Measurements from ENCODE around the gene WDR90. TPM values are rescaled to one million over a fixed set of nuclear protein-coding genes. Genes with fewer than 3 reads are reported as not detected.
A peak's percentile ranks its signal among the peaks of the same experiment; 100 is the strongest.

Gene WDR90
- total and polyA plus RNA-seq, 2 of the 13 experiments (the other 11 are each of a cell fraction or from before 2014, with no cell fraction given), result 14.9 to 28.9 TPM

DNA sequence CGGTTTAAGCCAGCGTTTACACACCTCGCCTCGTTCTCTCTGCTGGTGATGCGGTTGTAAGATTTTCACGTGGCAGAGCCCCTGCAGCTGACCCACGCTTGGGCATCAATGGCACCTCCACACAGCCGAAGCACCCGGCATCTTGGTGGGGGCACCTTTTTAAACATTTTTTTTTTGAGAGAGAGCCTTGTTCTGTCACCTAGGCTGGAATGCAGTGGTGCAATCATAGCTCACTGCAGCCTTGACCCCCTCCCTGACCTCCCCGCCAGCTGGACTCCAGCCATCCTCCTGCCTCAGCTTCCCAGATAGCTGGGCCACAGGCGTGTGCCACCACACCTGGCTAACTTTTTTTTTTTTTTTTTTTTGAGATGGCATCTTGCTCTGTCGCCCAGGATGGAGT is 4.9 kb downstream of the WDR90 start (continued):
- TF ChIP-seq, protein P1, sequence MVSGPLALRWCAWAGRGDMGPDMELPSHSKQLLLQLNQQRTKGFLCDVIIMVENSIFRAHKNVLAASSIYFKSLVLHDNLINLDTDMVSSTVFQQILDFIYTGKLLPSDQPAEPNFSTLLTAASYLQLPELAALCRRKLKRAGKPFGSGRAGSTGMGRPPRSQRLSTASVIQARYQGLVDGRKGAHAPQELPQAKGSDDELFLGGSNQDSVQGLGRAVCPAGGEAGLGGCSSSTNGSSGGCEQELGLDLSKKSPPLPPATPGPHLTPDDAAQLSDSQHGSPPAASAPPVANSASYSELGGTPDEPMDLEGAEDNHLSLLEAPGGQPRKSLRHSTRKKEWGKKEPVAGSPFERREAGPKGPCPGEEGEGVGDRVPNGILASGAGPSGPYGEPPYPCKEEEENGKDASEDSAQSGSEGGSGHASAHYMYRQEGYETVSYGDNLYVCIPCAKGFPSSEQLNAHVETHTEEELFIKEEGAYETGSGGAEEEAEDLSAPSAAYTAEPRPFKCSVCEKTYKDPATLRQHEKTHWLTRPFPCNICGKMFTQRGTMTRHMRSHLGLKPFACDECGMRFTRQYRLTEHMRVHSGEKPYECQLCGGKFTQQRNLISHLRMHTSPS (CRISPR knock-in tag; IDR thresholded peaks at IDR 0.05; ENCODE audit: low read depth), result peak; percentile 32; the same call in 1 of the 2 replicates
- TF ChIP-seq ZNF382 (CRISPR knock-in tag; IDR thresholded peaks at IDR 0.05; ENCODE audit: borderline replicate concordance) (no peak), PTBP1 (IDR thresholded peaks at IDR 0.05; ENCODE audit: low read depth, low read length, poor library complexity, severe bottlenecking) (no peak), RXRB (CRISPR knock-in tag; IDR thresholded peaks at IDR 0.05; ENCODE audit: borderline replicate concordance) (0 out of 2 replicates have a peak, but pooled peaks have one; percentile 48), ZNF557 (CRISPR knock-in tag; IDR thresholded peaks at IDR 0.05) (no peak), RORA (CRISPR knock-in tag; IDR thresholded peaks at IDR 0.05) (no peak), PPARG (CRISPR knock-in tag; conservative IDR thresholded peaks at IDR 0.05) (no peak), NR2F1 (CRISPR knock-in tag; IDR thresholded peaks at IDR 0.05) (peak; percentile 89 to 92), ETV6 (CRISPR knock-in tag; conservative IDR thresholded peaks at IDR 0.05) (no peak), ZNF367 (CRISPR knock-in tag; IDR thresholded peaks at IDR 0.05; ENCODE audit: borderline replicate concordance) (no peak), KLF15 (CRISPR knock-in tag; IDR thresholded peaks at IDR 0.05; ENCODE audit: borderline replicate concordance) (no peak), DMAP1 (CRISPR knock-in tag; IDR thresholded peaks at IDR 0.05) (no peak), ZBTB21 (CRISPR knock-in tag; IDR thresholded peaks at IDR 0.05) (no peak), RBFOX2 (IDR thresholded peaks at IDR 0.05; ENCODE audit: low read depth, low read length) (no peak), CEBPG (CRISPR knock-in tag; IDR thresholded peaks at IDR 0.05) (peak; percentile 78), NR2C2 (CRISPR knock-in tag; IDR thresholded peaks at IDR 0.05; ENCODE audit: borderline replicate concordance) (peak; percentile 81), SMARCE1 (IDR thresholded peaks at IDR 0.05; ENCODE audit: borderline replicate concordance) (no peak)
- TF ChIP-seq, protein P2, sequence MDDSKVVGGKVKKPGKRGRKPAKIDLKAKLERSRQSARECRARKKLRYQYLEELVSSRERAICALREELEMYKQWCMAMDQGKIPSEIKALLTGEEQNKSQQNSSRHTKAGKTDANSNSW (CRISPR knock-in tag; IDR thresholded peaks at IDR 0.05; ENCODE audit: borderline replicate concordance), result no peak
- TF ChIP-seq, protein P3, sequence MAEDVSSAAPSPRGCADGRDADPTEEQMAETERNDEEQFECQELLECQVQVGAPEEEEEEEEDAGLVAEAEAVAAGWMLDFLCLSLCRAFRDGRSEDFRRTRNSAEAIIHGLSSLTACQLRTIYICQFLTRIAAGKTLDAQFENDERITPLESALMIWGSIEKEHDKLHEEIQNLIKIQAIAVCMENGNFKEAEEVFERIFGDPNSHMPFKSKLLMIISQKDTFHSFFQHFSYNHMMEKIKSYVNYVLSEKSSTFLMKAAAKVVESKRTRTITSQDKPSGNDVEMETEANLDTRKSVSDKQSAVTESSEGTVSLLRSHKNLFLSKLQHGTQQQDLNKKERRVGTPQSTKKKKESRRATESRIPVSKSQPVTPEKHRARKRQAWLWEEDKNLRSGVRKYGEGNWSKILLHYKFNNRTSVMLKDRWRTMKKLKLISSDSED (CRISPR knock-in tag; IDR thresholded peaks at IDR 0.05), result no peak
- TF ChIP-seq, protein P4, sequence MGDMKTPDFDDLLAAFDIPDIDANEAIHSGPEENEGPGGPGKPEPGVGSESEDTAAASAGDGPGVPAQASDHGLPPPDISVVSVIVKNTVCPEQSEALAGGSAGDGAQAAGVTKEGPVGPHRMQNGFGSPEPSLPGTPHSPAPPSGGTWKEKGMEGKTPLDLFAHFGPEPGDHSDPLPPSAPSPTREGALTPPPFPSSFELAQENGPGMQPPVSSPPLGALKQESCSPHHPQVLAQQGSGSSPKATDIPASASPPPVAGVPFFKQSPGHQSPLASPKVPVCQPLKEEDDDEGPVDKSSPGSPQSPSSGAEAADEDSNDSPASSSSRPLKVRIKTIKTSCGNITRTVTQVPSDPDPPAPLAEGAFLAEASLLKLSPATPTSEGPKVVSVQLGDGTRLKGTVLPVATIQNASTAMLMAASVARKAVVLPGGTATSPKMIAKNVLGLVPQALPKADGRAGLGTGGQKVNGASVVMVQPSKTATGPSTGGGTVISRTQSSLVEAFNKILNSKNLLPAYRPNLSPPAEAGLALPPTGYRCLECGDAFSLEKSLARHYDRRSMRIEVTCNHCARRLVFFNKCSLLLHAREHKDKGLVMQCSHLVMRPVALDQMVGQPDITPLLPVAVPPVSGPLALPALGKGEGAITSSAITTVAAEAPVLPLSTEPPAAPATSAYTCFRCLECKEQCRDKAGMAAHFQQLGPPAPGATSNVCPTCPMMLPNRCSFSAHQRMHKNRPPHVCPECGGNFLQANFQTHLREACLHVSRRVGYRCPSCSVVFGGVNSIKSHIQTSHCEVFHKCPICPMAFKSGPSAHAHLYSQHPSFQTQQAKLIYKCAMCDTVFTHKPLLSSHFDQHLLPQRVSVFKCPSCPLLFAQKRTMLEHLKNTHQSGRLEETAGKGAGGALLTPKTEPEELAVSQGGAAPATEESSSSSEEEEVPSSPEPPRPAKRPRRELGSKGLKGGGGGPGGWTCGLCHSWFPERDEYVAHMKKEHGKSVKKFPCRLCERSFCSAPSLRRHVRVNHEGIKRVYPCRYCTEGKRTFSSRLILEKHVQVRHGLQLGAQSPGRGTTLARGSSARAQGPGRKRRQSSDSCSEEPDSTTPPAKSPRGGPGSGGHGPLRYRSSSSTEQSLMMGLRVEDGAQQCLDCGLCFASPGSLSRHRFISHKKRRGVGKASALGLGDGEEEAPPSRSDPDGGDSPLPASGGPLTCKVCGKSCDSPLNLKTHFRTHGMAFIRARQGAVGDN (CRISPR knock-in tag; IDR thresholded peaks at IDR 0.05), result peak; percentile 63
- TF ChIP-seq, protein P5, sequence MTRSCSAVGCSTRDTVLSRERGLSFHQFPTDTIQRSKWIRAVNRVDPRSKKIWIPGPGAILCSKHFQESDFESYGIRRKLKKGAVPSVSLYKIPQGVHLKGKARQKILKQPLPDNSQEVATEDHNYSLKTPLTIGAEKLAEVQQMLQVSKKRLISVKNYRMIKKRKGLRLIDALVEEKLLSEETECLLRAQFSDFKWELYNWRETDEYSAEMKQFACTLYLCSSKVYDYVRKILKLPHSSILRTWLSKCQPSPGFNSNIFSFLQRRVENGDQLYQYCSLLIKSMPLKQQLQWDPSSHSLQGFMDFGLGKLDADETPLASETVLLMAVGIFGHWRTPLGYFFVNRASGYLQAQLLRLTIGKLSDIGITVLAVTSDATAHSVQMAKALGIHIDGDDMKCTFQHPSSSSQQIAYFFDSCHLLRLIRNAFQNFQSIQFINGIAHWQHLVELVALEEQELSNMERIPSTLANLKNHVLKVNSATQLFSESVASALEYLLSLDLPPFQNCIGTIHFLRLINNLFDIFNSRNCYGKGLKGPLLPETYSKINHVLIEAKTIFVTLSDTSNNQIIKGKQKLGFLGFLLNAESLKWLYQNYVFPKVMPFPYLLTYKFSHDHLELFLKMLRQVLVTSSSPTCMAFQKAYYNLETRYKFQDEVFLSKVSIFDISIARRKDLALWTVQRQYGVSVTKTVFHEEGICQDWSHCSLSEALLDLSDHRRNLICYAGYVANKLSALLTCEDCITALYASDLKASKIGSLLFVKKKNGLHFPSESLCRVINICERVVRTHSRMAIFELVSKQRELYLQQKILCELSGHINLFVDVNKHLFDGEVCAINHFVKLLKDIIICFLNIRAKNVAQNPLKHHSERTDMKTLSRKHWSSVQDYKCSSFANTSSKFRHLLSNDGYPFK (CRISPR knock-in tag; IDR thresholded peaks at IDR 0.05; ENCODE audit: borderline replicate concordance), result no peak
